ELF-1 (cell line): Measurements from ENCODE around the gene EFCAB8.
A peak's percentile ranks its signal among the peaks of the same experiment; 100 is the strongest.

Experiments
- DNase-seq: peaks from one replicate; pipeline ENCODE4 v3.0.0-alpha.2; 2016; ENCODE audit warnings: low read depth, low spot score

Gene EFCAB8

GRCh38 chr20:32985596-32985995, 126.9 kb downstream of the EFCAB8 start:
- DNase-seq: no peak

DNA sequence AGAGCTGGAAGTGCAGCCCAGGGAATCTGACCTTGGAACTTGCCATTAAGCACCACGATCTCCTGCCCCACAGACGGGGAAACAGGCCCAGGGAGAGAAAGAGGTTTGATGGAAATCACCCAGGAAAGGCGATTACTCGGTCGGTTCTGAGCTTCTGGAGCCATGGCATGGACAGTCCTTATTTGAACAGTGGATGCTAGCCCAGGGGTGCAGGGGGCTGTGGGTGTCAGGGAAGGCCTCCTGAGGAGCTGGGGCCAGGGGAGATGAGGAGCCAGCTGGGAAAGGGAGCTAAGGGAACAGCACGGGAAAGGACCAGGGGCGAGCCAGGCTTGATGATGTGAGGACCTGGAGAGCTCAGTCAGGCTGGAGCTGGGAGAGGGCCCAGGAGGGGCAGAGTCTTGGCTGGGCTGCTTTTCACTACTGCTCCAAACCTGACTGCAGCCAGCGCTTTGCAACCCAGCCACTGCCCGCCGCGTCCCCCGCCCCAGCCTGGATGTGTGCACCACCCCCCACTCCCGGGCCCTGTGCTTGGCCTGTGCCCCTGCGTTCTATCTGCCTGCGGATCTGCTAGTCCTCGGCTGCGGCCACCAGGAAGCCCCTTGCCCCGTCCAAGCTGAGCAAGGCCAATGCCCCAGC, 127.7 kb downstream of the EFCAB8 start:
- DNase-seq: no peak

DNA sequence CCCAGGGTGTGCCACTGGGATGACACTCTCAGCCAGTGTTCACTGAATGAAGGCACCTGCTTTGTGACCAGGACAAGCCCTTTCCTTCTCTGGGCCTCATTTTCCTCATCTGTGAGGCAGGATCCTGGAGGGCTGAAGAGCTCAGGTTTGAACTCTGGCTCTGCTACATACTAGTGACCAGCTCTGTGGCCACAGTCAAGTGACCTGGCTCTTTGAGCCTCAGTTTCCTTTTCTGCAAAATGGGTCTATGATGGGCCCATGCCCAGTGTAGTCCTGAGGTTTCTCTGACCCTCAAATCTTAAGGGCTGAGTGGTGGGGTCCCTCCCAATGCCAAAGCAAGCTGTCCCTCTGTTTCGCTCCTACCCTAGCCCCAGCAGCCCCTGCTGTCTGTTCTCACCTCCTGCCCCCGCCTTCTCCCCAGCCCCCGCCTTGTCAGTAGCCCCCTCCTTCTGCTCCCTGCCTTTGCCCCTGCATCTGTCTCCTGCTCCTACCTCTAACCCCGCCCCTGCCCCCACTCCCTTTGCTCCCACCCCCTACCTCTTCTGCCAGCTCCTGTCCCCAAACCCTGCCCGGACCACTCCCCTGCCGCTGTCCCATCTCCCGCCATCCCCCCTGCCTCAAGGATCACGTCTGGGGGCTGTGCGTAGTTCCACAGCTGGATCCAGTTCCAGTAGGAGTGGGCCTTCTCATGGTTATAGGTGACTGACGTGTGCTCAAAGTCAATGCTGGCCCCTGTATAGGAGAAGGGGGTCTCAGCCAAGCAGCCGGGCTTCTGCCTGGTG, 128.5 kb downstream of the EFCAB8 start:
- DNase-seq: no peak

DNA sequence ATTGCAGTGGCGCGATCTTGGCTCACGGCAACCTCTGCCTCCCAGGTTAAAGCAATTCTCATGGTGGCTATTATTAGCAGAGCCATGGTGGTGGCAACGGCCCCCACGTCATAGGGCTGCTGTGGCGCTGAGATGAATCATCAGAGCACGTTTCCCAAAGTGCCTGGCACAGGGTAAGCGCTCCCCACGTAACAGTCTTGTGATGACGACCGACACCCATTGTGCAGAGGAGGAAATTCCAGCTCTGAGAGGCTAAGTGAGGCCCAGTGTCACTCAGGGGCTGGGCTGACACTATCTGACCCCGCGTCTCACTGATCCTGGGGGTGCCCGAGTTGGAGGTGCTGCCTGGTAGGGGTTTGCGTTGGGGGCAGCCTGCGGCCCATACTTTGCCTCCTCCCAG, 129.3 kb downstream of the EFCAB8 start:
- DNase-seq: no peak

- no peak for DNase-seq
These were observed 131.0 kb downstream of the EFCAB8 start for GRCh38 chr20:32989507-32990283.

DNA sequence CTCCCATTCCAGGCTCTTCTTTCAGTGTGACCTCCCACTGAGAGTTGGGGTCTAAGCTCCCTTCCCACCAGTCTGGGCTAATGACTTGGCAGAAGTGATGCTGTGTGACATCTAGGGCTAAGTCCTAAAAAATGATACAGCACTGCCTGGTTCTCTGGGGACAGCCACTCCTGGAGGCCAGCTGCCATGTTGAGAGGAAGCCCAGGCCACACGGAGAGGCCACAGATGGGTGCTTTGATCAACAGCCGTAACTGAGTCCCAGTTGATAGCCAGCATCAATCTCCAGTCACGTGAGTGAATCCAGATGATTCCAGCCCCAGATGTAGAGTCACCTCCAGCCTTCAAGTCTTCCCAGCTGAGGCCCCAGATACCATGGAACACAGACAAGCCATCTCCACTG, 131.7 kb downstream of the EFCAB8 start:
- no peak for DNase-seq

DNA sequence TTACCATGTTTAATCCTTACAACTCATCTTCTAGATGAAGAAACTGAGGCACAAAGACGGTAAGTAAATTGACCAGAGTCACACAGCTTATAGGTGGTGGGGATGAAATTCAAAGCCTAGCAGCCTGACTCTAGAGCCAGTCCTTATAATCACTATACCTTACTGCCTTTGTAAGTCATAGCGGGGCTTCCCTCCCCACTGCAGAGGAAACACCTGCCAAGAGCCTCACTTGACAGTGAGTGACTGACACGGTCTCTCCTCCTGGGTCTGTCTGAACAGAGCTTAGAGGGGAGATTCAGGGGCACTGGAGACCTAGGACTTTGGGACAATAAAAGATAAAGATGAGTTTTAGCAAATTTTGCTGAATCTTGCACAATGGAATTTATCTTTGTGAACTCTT, 132.7 kb downstream of the EFCAB8 start:
- no peak for DNase-seq

GRCh38 chr20:32991792-32992641, 133.3 kb downstream of the EFCAB8 start:
- no peak for DNase-seq

GRCh38 chr20:32993496-32994050, 134.8 kb downstream of the EFCAB8 start:
- DNase-seq: no peak

DNA sequence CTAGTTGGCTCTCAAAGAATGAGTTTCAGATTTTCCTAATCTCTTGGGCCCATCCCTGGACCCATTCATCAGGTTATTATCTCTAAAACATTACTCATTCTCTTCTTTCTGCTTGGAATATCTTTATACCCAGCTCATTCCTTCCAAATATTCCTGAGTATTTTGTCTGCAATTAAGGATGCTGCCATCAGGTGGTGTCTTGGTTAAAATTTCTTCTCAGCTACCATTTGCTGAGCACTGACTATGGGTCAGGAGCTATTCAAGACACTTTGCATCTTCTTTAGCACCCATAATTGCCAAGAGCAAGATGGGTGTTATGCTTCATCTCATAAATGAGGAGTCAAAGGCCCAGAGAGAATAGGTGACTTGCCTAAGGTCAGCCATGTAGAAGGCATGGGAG, 137.1 kb downstream of the EFCAB8 start:
- DNase-seq: no peak

DNA sequence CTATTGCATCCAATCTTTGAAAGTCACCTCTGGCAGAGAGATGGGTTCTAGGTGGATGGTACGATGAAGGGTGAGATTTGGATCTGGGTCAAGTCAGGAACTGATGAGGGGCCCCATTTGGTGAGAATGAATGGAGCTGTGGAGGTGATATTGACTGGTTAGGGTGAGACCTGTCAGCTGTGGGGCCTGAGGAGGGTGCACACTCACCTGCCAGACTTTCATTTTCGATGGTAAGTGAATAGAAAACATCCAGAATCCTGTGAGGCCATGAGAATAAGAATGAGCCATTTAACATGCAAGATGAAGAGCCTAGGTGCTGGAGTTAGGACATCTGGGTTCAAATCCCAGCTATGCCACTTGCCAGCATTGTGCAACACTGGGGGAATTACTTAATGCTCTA, 138.7 kb downstream of the EFCAB8 start:
- DNase-seq: no peak

- no peak for DNase-seq
These were observed 141.0 kb downstream of the EFCAB8 start for GRCh38 chr20:32999603-33000250.

- no peak for DNase-seq
These were observed 142.2 kb downstream of the EFCAB8 start for GRCh38 chr20:33000802-33001466.

GRCh38 chr20:33002087-33002808, 143.5 kb downstream of the EFCAB8 start:
- DNase-seq: no peak

GRCh38 chr20:33004141-33004751, 145.5 kb downstream of the EFCAB8 start, which contains the start of gene SUN5:
TSS of gene SUN5 (minus strand) at chr20:33004433. CDS start at chr20:33004340, 93 bp downstream.
- DNase-seq: no peak

DNA sequence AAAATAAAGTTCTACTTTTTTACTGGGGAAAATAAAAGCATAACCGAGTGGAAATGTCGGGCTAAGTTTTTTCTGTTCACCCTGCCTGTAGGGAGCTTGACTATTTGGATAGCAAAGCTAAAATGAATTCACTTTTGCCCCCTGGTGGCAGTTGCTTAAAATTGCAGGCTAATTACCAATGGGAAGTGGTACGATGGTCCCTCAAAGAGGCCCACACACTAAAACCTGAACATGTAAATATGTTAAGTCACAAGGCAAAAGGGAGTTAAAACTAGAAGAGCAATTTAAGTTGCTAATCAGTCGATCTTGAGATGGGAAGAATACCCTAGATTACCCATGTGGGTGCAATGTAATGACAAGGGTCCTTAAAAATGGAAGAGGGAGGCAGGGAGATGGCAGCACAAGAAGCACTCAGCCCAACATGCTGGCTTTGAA, 146.4 kb downstream of the EFCAB8 start:
- DNase-seq: peak; percentile 55

GRCh38 chr20:33005908-33006775, 147.4 kb downstream of the EFCAB8 start:
- no peak for DNase-seq

GRCh38 chr20:33006776-33007375, 148.2 kb downstream of the EFCAB8 start:
- DNase-seq: no peak
